Right renal cortex interstitium (tissue), 3 donors: ENCODE measurements around the gene TMEM192. TPM values are rescaled to one million over a fixed set of nuclear protein-coding genes. Genes with fewer than 3 reads are reported as not detected.
"Not testable (repeated sequence)": the region's sequence is repeated elsewhere in the genome, so short reads cannot be mapped to it uniquely, and the experiment has no call there.

ENCODE experiments used
- DNase-seq, 3 donors: peaks; one replicate each; pipeline ENCODE4 v3.0.0-alpha.2; 2013; ENCODE audit warnings: low read depth in 3 of 3, low spot score in 2 of 3
- polyA plus RNA-seq, 3 donors: library from polyadenylated mRNA; unstranded; fragments of 120-200 nt; gene quantifications; one replicate each; pipeline ENCODE4 v1.2.1, GENCODE V29; 2013; ENCODE audit not compliant: insufficient read length in 3 of 3

Gene TMEM192
- polyA plus RNA-seq, 3 donors: 33.7 to 39.0 (median 35.8) TPM

- no peak for DNase-seq
These were observed 17.4 kb downstream of the TMEM192 start for GRCh38 chr4:165095291-165095690.

DNA sequence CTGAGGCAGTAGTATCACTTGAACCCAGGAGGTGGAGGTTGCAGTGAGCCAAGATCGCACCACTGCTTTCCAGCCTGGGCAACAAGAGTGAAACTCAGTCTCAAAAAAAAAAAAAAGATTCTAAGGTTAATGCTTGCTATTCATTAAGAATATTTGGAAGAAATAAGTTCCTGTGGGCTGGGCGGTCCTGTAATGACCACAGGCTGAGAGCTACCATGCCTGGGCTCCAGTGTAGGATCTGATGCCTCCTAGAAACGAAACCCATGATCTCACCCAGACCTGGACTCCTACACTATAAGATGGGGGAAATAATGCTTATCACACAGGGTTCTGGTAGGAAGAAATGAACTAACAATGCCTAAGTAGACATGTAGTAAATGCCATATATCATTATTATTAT, 17.8 kb downstream of the TMEM192 start:
- DNase-seq: no peak

GRCh38 chr4:165092187-165092586, 20.5 kb downstream of the TMEM192 start:
- DNase-seq: not testable (repeated sequence)

DNA sequence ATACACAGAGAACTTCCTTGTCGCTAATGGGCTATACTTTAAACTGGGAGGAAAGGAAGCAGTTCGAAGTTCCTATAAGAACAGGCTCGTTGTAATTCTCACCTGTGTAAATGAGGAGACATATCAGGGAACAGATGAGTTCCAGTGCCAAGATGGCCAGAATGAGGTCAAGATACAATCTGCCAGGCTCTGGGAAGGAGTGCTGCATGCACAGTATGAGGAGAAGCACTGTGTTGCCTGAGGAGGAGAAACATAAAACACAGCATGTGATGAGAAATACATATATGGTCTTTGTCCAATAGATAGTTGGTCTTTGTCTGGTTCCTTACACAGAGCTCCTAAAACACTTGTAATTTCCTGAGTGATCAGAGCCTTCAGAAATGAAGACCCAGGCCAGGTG, 24.3 kb downstream of the TMEM192 start:
- DNase-seq: no peak

GRCh38 chr4:165085946-165086345, 26.7 kb downstream of the TMEM192 start:
- DNase-seq: no peak

DNA sequence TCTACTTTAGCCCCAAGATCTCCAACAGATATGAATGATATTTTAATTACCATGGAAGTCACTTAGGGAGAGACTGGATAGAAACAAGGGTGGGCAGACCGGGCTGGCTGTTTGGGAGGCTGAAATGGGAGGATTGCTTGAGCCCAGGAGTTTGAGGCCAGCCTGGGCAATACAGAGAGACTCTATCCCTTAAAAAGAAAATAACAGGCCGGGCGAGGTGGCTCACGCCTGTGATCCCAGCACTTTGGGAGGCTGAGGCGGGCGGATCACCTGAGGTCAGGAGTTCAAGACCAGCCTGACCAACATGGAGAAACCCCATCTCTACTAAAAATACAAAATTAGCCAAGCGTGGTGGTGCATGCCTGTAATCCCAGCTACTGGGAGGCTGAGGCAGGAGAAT, 27.9 kb downstream of the TMEM192 start:
- DNase-seq: not testable (repeated sequence)

GRCh38 chr4:165079476-165079875, 33.2 kb downstream of the TMEM192 start:
- no peak for DNase-seq

DNA sequence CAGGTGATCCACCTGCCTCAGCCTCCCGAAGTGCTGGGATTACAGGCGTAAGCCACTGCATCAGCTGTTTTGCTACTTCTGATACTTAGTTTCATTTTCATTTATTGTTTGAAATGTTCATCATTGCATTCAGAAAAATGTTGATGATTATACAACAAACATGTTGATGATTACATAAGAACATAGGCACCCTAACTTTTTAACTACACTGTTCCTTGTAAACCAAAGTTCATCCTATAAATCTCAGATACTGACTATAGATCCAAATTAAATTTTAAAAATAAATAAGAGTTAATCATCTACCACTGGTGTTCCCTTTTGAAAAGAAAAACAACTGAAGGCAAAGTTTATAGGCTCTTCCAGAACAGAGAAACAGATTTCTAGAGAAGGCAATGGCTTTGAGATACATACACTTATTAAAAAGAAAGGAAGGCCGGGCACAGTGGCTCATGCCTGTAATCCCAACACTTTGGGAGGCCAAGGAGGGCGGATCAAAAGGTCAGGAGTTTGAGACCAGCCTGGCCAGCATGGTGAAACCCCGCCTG, 35.6 kb downstream of the TMEM192 start:
- DNase-seq: no peak

DNA sequence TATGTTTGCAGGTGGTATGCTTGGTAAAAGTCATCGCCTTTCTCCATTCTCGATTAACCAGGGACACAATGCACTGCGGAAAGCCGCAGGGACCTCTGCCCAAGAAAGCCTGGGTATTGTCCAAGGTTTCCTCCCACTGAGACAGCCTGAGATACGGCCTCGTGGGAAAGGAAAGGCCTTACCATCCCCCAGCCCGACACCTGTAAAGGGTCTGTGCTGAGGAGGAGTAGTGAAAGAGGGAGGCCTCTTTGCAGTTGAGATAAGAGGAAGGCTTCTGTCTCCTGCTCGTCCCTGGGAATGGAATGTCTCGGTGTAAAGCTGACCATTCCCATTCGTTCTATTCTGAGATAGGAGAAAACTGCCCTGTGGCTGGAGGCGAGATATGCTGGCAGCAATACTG, 39.3 kb downstream of the TMEM192 start:
- not testable (repeated sequence) for DNase-seq

- no peak for DNase-seq
These were observed 42.1 kb downstream of the TMEM192 start for GRCh38 chr4:165070560-165070959.

- DNase-seq: no peak
These were observed 51.7 kb downstream of the TMEM192 start for GRCh38 chr4:165060938-165061337.

DNA sequence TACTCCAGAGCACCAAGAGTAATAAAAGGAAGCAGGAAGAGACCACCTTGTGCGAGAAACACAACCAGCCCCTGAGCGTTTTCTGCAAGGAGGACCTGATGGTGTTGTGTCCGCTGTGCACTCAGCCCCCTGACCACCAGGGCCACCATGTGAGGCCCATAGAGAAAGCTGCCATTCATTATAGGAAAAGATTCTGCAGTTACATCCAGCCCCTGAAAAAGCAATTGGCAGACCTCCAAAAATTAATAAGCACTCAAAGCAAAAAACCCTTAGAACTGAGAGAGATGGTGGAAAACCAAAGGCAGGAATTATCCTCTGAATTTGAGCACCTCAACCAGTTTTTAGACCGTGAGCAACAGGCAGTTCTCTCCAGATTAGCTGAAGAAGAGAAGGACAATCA, 53.3 kb downstream of the TMEM192 start:
- no peak for DNase-seq

GRCh38 chr4:165058666-165059065, 54.0 kb downstream of the TMEM192 start:
- no peak for DNase-seq

- no peak for DNase-seq
These were observed 57.1 kb downstream of the TMEM192 start for GRCh38 chr4:165055601-165056000.

- no peak for DNase-seq
These were observed 59.0 kb downstream of the TMEM192 start, which contains the start of gene TRIM75 for GRCh38 chr4:165053645-165054044. TRIM75 (plus strand) TSS chr4:165053866; CDS start chr4:165059148, 5,282 bp downstream.

DNA sequence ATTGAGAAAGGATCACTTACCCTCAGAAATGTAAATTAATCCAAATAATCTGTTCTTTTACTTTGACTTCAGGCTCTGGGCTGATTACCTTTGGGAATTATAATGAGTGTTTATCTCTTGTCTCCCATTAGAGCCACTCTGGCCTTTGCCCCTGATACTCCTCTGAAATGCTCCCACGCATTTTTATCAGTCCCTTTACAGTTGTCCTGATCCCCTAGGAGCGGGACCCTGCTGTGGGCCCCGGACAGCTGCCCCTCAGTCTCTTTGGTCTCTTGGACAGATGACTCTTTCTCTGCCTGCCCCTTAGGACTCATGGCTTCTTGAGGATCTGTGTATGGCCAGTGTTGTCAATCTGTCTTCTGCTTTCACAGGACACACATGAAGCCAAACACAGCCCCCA, 60.0 kb downstream of the TMEM192 start:
- no peak for DNase-seq

DNA sequence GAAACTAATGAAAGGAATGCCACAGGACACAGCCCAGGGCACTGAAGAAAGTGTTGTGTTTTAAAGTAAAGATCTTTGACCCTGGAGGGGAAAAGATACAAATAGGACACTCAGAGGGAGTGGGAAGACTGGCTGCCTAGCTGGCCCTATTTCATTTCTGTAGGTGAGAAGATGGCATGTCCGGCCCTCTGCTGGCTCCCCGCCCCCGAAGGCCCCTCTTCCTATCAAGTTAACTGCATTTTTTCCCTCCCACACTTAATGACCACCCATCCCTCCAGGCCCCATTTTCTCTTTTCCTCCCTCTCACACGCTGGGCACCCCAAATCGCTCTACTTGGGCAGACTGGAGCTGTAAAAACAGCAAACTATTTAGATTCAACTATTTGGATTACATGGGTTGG, 64.5 kb downstream of the TMEM192 start:
- DNase-seq: no peak

DNA sequence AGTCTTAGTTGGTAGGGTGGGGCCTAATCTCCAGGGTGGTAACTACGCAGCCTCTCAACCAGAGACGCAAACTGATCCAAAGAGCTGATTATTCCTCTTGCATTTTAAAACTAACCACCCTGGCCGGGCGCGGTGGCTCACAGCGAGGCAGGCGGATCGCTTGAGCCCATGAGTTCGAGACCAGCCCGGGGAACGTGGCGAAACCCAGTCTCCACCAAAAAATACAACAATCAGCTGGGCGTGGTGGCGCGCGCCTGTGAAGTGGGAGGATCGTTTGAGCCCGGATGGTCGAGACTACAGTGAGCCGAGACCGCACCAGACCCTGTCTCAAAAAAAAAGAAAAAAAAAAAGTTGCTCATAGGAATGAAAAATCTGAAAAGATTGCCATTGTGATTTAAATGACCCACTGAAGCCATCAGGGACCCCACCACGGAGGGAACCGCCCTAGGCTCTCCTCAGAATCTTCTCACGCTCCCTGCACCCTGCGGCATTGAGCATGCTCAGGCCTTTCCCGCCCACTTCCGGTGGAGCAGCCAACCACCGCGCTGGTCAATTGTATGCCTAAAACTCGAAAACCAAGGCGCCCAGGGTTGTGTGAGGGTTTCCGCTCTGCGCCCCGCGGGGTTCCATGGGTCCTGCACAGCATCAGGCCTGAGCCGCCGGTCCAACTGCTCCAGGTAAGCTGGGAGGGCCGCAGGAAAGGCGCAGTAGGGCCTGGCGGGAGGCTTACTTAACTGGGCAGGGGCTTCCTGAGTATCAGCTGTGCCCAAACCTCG, 81.0 kb downstream of the TMEM192 start, which contains the start of gene TRIM60:
Gene TRIM60, plus strand, starts transcription at position 564 of the 776 bp plus-strand sequence. CDS start 8,074 bp downstream, outside the sequence.
- no peak for DNase-seq

DNA sequence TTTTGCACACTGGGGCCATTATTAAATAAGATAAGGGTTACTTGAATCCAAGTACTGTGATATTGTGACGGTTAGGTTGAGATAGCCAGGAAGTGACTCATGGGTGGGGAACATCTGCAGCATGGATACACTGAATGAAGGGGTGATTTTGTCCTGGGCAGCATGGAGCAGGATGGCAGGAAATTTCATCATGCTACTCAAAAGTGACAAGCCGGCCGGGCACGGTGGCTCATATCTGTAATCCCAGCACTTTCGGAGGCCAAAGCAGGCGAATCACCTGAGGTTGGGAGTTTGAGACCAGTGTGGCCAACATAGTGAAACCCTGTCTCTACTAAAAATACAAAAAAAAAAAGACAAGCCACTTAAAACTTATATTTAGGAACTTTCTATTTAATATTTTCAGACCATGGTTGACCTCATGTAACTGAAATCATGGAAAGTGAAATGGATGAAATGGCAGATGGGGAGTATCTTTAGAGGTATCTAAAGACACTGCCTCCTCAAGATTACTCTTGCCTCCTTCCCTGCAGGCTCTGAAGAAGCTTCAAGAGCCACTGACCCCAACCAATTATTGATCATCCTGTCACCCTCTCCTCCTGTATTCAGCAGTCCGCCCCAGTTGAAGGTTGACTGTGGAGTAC, 84.8 kb downstream of the TMEM192 start:
- no peak for DNase-seq

DNA sequence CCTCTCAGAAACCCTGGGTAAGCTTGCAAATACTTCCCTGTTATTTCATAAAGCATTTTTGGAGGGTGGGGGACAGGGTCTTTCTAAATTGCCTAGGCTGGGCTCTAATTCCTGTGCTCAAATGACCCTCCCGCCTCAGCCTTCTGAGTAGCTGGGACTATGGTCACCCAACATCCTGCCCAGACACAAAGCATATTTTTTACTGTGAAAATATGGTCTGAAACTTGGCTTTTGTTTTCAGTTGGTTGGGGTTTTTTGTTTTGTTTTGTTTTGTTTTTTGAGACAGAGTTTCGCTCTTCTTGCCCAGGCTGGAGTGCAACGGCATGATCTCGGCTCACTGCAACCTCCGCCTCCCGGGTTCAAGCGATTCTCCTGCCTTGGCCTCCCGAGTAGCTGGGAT, 86.9 kb downstream of the TMEM192 start:
- DNase-seq: not testable (repeated sequence)
